Subcutaneous adipose tissue (tissue), 4 donors: ENCODE data around the gene DNAJA4. TPM values are rescaled to one million over a fixed set of nuclear protein-coding genes. Genes with fewer than 3 reads are reported as not detected.

Source experiments
- total RNA-seq, 4 donors: library from RNA; depleted of rRNA; stranded (reverse); fragments of >200 nt; gene quantifications; one replicate each; pipeline ENCODE4 v1.1.0, GENCODE V29; 2016
- TF ChIP-seq, protein P1 (sequence below): fragments of 450-650 bp; IDR thresholded peaks from one replicate; pipeline ENCODE4 v1.5.1; 2016; ENCODE audit warnings: low read depth, mild to moderate bottlenecking, control low read depth, antibody characterized with exemption, moderate library complexity

DNAJA4 gene
- total RNA-seq: 10 to 100 TPM; 14.3 to 22.8 (median 17.7) TPM

- TF ChIP-seq, protein P1, sequence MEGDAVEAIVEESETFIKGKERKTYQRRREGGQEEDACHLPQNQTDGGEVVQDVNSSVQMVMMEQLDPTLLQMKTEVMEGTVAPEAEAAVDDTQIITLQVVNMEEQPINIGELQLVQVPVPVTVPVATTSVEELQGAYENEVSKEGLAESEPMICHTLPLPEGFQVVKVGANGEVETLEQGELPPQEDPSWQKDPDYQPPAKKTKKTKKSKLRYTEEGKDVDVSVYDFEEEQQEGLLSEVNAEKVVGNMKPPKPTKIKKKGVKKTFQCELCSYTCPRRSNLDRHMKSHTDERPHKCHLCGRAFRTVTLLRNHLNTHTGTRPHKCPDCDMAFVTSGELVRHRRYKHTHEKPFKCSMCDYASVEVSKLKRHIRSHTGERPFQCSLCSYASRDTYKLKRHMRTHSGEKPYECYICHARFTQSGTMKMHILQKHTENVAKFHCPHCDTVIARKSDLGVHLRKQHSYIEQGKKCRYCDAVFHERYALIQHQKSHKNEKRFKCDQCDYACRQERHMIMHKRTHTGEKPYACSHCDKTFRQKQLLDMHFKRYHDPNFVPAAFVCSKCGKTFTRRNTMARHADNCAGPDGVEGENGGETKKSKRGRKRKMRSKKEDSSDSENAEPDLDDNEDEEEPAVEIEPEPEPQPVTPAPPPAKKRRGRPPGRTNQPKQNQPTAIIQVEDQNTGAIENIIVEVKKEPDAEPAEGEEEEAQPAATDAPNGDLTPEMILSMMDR: no peak
Measured at GRCh38 chr15:78264304-78265136, at the start of gene DNAJA4. Gene DNAJA4, plus strand, starts transcription at chr15:78264562. Its CDS starts 202 bp downstream, at chr15:78264764.

- TF ChIP-seq, protein P1: no peak
Measured at GRCh38 chr15:78216276-78217104, 47.9 kb upstream of the DNAJA4 start.

DNA sequence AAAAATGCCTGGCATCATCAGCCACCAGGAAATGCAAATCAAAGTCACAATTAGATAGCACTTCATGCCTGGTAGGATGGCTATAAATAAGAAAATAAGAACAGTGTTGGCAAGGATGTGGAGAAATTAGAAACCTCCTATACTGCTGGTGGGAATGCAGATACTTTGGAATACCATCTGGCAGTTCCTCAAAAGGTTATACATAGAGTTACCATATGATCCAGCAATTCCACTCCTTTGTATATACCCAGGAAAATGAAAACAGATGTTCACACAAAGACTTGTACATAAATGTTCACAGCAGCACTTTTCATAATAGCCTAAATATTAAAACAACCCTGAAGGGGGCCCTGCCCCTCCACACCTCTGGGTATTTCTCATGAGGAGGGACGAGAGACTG, 43.6 kb upstream of the DNAJA4 start:
- TF ChIP-seq, protein P1: no peak

- TF ChIP-seq, protein P1: no peak
Measured at GRCh38 chr15:78222745-78223395, 41.5 kb upstream of the DNAJA4 start.

DNA sequence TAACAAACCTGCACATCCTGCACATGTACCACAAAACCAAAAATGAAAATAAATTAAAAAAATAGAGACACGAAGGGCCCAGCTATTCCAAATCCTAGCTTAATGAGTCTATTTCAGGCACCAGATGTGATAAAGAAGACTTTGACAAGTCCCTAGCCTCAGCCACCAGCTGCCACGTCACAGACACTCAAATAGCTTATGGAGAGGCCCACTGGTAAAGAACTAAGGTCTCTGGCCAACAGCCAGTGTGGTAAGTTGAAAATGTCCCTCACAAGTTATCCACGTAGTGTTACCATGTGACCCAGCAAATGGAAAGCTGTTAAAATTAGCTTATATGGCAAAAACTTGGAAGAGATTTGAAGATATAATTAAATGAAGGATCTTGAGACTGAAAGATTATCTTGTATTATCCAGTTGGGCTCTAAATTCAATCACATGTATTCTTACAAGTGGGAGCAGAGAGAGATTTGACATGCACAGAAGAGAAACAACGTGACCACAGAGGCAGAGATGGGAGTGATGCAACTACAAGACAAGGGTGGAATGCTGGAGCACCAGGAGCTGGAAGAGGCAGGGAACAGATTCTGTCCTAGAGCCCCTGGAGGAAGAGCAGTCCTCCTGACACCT, 40.9 kb upstream of the DNAJA4 start:
- TF ChIP-seq, protein P1: no peak

GRCh38 chr15:78224023-78224411, 40.3 kb upstream of the DNAJA4 start:
- TF ChIP-seq, protein P1: no peak
